HL-60/S4 (cell line): ENCODE results near the gene ANGPT4.

ENCODE experiments used
- in situ Hi-C: fragments of 300-500 bp; cut with MboI; formaldehyde crosslinking; loops from 2 replicates; pipeline ENCODE4 v1.14.3; 2022; ENCODE audit warnings: low sequenced_read_pairs

The ANGPT4 gene

DNA sequence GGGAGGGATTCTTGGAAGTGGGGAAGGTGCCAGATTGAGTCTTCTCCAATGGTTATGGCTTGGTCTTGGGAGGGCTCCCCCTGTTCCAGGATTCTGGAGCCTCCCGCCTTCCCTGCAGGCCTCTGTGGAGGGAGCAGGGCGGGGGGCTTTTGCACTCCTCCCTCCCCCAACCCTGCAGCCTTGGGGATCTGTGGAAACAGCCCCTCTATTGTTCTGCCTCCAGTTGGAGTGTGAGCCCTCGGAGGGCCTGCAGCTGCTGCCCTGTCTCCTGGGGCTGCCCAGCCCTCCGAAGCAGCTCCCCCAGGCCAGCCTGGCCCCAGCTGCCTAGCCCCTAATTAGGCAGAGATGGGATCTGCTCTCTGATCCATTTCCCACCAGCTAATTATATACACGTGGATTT is 67.9 kb downstream of the ANGPT4 start:
- in situ Hi-C loops = no loop called here

DNA sequence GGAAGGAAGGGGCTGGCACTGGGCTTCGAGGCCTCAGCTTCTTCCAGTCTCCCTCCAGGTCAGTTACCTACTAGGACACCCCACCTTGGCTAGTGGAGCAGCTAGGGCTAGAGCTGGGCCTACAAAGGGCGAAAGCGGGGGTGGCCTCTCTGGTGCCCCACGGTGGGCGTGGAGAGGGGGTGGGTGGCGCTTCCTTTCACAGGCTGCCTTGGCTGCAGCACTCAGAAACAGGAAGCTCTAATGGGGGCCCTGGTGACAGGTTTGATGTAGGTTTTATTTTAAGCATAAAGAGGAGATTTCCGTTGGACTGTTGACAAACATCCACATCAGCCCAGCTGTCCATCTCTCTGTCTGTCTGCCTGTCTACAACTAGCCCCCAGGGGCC is 69.2 kb downstream of the ANGPT4 start:
- in situ Hi-C loops = no loop called here

DNA sequence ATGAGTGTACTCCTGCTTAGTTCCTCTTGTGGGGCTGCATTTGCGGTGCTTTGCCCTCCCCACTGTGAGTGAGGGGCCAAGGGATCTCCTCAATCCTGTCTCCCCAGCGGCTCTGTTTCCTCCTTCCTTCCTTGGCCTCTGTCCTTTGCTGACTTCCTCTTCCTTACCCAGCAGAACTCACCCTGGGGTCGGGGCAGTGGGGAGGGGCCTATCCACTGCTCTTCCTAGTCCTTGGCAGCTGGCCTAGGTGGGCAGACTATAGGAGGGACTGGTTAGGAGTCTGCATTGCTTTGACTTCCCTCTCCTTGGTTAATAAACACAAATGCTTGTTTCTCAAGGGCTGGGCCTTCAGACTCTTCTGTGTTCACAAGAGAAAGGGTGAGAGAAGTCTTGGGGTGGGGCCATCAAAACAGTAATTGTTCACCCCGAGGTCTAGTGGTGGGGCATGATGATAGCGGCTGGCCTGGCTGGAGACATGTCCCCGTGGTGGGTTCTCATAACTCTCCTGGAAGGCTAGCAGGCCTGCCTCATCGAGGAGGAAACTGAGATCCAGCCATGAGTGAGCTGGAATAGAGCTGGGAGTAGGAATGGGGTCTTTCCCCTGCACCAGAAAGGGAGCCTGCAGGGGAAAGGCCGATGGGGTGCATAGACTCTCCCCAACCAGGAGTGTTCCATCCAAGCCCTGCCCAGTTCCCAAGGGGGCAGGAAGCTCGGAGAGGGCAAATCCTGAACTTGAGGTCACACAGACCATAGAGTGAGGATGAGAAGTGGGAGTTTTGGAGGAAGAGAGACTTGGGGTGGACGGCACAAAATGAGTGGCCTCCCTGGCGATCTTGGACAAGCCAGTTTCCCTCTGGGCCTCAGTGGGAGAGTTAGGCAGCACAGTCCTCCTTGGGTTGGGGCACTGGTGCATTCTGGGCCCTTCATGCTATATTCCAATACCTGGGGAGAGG is 69.9 kb downstream of the ANGPT4 start:
- in situ Hi-C loops = no loop called here

DNA sequence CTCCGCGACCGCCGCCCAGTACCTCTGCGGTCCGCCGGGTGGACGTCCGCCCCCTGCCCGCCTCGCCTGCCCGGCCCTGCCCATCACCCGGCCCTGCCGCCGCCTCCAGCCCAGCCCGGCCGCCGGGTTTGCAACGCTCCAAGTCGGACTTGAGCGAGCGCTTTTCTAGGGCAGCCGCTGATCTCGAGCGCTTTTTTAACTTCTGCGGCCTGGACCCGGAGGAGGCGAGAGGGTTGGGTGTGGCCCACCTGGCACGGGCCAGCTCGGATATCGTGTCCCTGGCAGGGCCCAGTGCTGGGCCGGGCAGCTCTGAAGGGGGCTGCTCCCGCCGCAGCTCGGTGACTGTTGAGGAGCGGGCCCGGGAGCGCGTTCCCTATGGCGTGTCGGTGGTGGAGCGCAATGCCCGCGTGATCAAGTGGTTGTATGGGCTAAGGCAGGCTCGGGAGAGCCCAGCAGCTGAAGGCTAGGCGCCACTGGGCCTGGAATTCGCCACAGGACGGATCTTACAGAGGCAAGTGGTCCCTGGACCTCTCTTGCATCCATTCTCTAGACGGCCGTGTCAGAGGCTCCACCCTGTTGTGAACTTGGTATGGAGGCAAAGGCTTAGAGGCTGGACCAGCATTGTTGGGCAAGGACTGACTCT is 70.8 kb downstream of the ANGPT4 start:
- in situ Hi-C loops = no loop called here

DNA sequence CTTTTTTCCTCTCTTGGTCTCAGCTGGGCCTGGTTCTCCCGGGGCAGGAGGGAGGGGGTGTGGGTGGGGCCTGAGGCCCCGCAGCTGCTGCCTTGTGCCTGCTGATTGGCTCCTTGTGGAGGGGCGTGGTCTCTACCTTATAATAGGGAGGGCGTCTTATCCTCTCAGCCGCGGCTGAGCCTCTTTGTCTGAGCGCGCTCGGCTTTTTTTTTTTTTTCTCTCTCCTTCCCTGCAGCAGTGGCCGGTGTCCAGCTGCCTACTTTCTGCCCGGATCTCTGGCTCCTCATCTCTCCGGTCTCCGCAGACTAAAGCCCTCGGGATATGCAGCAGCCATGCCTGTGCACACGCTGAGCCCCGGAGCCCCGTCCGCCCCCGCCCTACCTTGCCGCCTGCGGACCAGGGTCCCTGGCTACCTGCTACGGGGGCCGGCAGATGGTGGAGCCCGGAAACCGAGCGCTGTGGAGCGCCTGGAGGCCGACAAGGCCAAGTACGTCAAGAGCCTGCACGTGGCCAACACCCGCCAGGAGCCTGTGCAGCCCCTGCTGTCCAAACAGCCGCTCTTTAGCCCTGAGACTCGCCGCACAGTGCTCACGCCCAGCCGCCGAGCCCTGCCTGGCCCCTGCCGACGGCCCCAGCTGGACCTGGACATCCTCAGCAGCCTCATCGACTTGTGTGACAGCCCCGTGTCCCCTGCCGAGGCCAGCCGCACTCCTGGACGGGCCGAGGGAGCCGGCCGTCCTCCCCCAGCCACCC is 71.5 kb downstream of the ANGPT4 start:
- in situ Hi-C loops = no loop called here

DNA sequence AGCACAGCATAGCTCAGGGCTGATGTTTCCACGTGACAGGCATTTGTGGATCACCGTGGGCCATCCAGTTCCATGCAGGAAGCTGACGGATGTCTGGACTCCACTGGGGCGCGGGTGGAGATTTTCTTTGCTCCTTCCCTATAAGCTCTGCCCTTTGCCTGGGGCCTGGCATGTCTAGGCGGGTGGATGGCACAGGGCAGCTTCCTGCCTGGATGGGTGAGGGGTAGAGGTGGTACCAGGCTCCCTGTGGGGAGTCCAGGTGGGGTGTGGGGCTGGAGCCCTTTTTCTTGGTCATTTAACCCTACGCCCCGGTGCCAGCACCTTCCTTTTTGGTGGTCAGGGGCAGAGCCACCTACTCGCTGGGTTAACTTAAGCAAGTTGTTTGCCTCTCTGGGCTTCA is 72.2 kb downstream of the ANGPT4 start:
- in situ Hi-C loops = no loop called here

DNA sequence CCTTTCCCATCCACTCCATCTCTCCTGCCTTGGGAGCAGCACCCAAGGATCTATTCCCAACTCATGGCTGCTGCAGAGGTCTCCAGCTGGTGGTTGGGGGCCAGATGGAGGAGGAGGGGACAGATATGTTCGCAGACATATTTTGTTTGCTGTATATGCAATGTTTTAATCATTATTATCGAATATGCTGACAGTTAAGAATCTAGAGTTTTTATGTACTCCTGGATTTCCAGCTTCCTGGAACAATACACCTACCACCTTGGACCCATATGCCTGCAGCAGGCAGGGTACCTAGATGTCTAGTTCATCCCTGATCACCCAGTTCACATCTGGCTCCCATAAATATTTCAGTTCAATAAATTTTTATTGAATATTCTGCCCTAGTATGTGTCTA is 73.6 kb downstream of the ANGPT4 start:
- in situ Hi-C loops = no loop called here

DNA sequence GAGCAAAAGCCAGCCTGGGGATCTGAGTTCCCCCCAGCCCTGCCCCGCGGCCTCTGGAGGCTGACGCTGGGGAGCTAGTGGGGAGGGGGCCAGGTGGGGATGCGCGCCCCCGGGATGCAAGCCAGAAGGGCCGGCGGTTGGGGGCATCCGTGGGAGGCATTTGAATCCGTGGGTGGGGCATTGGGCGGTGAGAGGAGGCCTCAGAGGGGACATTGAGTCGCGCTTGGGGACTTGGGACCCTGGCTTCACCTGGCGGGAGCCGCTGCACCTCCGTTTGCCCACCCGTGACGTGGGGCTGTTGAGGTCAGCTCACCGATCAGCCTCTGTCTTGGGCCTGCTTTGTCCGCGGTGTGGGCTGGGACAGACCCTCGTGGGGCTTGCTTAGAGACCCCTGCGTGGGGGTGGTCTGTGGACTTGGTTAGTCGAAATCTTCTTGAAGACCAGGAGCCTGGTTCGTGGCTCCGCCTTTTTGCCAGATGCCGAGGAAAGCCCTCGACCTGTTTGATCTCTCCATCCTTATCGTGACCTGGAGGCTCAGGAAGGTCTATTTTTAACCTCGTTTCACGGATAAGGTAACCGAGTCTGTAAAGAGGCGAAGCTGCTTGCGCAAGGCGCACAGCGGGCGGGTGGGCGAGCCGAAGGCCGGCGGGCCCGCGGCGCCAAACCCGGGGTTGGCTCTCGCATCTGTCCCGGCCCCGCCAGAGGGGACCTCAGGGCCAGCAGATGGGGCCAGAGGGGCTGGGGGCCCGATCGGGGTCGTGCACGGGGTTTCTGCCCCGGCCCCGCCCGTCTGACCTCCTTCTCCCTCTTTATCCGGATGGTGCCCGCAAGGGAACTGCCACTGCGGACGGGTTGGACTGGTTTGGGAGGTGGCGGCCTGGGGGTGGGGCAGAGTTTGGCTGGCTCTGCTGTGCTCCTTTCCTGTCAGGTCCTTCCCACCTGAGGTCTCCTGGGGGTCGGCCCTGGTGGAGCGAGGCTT is 74.3 kb downstream of the ANGPT4 start:
- in situ Hi-C loops = no loop called here

DNA sequence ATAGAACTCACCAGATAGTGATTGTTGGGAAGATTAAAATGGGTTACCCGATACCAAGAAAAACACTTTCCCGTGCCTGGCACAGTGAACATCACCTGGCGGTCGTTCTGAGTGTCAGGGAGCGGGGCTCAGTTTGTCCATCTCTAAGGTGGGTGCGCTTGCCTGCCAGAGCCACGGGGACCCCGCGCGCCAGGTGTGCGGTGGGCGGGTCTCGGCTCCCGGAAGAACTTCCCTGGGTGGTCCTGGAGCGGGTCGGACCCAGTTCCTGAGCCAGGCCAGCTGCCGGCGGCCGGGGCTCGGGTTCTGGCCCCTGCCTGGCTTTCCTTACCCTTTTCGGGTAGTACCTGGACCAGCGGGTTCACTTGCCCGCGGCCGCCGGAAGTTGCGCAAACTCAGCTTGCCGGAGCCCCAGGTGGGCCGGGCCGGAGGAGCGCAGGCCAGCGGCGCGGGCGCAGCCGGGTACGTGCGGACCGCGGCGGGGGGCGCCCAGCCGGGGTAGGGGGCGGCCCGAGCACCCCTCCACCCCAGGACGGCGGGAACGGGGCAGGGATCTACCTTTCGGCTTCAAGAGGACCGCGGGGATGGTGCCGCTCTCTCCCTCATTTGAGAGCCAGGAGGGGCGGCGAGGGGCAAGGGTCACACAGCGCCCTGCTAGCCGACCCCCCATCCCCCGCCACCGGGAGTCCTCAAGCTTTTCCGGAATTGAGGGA is 75.1 kb downstream of the ANGPT4 start:
- in situ Hi-C loops = no loop called here

DNA sequence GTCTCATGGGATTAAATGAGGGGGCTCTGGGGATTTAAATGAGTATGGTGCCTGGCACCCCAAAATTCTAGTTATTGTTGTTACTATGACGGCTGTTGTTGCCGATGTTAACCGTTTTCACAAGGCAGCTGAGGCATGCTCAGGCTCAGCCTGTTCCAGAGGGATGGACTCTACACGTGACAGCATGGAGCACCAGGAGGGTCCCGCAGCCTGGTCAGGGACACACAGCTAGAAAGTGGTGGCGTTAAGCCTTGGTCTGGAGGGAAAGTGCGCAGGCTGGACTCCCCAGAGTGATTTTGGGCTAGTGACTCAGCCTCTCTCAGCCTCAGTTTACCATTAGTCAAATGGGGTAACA is 75.7 kb downstream of the ANGPT4 start:
- in situ Hi-C loops = no loop called here

DNA sequence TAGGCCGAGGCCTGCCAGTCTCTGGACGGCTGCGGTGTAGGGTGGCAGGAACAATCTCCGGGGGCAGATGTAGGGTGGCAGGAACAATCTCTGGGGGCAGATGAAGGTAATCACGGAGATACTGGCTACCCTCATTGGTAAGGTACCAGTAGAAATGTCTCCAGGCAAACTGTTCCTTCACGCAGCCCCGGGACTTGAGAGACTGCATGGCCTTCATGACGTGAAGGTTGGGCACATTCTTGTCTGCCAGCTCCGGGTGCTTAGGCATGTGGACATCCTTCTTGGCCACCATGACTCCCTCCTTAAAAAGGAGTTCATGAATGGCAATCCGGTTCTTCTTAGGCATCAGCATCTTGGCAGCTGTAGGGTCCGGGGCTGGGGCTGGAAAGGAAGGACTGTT is 76.5 kb downstream of the ANGPT4 start:
- in situ Hi-C loops = no loop called here

DNA sequence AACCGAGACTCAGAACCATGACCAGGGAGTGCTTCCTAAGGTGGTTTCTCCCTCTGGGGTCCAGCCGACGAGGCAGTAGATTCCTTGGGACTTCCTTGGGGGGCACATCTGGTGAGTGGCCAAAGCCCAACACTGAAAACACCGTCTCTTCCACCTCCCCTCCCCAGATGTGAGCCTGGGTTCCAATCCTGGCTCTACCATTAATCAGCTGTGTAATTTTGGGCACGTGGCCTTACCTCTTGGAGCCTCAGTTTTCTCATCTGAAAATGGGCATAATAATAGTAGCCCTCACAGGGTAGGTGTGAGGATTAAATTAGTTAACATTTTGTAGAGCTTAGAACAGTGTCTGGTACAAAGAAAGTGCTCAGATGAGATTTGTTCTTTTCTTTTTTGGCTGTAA is 77.1 kb downstream of the ANGPT4 start:
- in situ Hi-C loops = no loop called here

DNA sequence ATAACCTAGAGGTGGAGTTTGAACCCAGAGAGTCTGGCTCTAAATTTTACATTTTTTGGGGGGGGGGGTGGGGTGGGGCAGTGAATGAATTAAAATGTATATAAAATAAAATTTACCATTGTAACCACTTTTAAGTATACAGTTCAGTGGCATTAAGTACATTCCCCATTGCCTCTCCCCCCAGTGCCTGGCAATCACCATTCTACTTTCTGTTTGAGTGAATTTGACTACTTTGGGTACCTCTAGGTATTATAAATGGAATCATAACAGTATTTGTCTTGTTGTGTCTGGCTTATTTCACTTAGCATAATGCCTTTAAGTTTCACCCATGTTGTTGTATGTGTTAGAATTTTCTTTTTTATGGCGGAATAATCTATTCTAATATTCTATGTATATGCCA is 79.9 kb downstream of the ANGPT4 start:
- in situ Hi-C loops = no loop called here

DNA sequence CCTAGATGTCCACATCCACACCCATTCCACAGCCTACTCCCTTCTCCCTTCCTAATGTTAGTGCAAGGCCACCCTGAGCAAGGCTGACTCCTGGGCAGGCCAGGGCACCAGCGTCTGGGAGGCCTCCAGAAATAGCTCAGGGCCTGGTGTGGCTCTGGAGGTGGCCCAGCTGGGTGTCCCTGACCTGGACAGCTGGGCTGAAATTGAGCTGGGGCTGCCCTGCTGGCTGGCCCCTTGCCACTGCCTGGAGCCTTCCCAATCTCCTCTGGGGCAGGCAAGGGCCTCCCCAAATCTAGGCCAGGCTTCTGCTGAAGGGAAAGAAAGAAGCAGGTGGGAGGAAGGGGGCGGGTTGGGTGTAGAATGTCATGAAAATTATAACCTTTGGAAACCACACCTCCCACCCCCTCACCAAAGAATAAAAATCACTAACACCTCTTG is 80.5 kb downstream of the ANGPT4 start:
- in situ Hi-C loops = no loop called here

DNA sequence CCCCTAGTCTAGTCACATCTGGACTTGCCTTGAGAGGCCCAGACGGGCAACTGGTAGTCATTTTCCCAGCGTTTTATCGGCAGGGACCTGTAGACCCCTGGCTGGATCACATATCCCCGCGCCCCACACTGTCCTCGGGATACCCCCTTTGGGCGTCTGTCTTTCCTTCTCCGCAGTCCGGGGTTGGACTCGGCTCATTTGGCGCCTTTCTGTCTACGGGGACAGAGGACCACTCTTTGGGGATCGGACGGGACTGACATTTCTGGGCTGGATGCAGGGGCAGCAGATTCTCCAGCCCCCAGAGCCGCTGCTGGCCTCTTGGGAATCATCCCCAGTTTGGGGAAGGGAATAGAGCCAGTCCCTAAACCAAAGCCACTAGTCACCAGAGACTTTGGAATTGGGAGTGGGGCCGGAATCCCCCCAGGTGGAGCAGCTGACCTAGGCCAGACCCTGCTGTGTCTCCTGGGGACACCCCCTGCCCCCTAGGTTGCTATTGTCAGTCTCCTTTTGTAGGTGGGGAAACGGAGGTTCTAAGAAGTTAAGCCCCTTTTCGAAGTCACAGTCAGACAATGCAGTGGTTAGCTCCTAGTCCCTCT is 81.9 kb downstream of the ANGPT4 start:
- in situ Hi-C loops = no loop called here

DNA sequence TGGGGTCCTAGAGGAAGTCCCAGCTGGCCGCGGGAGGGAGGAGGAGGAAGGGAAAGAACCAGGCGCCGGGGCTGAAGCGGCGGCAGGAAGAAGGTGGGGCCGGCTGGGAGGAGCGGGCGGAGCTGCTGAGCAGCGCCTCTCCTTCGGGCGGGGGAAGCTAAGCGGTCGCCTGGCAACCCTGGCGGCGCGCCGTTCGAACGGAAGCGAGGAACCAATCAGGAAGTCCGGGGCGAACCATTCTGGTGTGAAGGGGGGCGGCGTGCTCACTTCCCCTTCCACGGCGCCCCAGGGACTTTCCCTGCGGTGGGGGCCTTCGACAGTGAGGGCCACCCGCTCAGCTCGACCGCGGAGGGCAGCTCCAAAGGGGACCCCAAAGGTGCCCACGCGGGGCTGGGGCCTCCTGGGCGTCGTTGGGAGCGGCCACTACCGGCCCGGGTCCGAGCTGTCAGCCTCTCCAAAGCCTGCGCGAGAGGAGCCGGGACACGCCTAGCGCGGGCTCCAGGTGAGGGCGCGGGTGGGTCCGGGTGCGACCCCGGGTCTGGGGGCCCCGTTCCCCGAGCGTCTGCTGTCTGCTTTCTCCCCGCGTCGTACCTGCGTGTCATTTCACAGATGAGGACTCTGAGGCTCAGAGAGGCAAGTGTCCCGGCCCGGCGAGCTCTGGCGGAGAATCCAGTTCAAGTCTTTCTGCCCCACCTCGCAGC is 82.5 kb downstream of the ANGPT4 start, which contains the start of gene FAM110A:
Gene FAM110A (plus strand): TSS at position 266 of the 701 bp plus-strand sequence. CDS start 11,090 bp downstream, outside the sequence.
- in situ Hi-C loops = no loop called here

DNA sequence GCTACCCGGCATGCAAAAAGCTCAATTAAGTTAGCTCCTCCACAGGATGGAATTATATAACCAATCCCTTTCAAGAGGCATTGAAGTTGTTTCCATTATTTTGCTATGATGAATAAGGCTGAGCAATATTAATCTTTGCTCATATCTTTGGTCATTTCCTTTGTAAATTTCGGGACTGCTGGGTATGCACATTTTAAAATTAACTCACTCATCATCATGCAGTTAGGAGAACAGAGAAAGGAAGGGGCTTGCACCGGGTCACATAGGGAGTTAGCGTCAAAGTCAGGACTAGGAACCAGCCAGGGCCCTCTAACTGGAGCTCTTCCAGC is 83.0 kb downstream of the ANGPT4 start:
- in situ Hi-C loops = no loop called here

DNA sequence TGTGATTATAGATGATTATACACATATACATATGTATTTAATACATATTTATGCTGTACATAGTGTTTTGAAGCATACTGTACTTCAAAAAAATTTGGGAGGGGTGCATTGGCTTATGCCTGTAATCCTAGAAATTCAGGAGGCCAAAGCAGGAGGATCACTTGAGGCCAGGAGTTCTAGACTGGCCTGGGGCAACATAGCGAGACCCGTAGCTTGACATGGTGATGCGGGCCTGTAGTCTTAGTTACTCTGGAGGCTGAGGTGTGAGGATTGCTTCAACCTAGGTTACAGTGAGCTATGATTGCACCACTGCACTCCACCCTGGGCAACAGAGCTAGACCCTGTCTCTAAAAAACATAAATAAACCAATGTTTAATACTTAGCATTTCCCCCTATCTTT is 84.2 kb downstream of the ANGPT4 start:
- in situ Hi-C loops = no loop called here

DNA sequence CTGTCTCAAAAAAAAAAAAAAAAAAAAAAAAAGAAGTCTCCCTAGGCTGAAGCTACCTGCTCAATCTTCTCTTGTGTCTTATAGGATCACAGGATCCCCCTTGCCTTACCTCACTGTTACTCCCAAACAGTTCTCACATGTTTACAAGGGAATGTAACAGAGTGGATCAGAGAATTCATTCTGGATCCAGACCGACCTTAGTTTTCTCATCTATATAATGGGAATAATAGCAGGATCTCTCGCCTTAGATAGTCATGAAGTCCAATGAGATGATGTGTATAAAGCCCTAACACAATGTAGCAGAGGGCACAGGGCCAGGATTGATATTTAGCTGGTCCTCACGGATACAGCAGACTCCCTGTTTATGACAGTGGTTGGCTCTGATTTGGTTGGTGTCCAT is 84.9 kb downstream of the ANGPT4 start:
- in situ Hi-C loops = no loop called here
